GM10847 (cell line): ENCODE data around the gene EHD4.

ENCODE experiments used
- POLR2A ChIP-seq: IDR thresholded peaks from 2 replicates; pipeline ENCODE4 v1.6.1; 2011; ENCODE audit not compliant: insufficient read length; ENCODE audit errors: extremely low read depth

EHD4 gene

GRCh38 chr15:41972253-41973242 is at the start of gene EHD4:
Gene EHD4 (minus strand): TSS chr15:41972557. CDS start chr15:41972494, 63 bp downstream.
- TF ChIP-seq POLR2A = peak; percentile 93

- no peak for TF ChIP-seq POLR2A
Measured at GRCh38 chr15:42021593-42021992, 49.2 kb upstream of the EHD4 start.

GRCh38 chr15:42020713-42021273 is 48.4 kb upstream of the EHD4 start, which contains the start of gene PLA2G4E:
Gene PLA2G4E (minus strand): TSS chr15:42021042. CDS start chr15:42021030, 12 bp downstream.
- no peak for TF ChIP-seq POLR2A

GRCh38 chr15:42018306-42019224 is 46.2 kb upstream of the EHD4 start:
- TF ChIP-seq POLR2A = no peak

DNA sequence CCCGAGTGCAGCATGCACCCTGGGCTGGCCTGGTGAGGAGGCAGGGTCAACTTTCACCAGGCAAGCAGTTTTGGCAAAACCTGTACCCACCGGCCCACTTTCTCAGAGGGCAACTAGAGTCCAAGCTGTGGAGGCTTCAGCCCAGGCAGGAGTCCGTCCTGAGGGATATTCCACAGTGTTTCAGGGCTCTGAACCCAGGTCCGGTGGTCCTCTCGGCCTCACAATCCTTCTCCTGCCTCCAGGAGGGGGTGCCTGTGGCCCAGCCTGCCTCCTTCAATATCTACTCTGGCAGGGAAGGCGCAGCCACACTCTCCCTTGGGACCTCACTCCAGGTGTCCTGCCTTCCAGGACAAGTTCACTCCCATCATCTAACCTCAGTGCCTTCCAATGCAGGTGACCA is 44.6 kb upstream of the EHD4 start:
- no peak for TF ChIP-seq POLR2A

DNA sequence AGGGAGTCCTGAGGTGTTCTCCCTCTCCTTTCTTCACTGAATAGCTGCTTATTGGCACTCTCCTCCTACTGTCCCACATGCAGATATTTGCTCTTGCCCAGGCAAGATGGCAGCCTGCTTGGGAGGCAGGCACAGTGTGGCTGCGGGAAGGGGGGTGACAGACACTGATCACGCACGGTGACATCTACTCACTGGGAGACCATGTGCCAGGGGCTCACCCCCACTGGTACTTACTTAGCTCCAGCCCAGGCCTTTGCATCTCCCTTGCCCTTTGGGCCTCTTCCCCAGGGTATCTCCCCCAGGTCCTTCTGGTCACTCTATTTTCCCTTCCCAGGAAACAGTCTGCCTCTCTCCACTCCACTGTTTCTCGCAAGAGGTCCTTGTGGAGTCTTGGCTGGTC is 42.0 kb upstream of the EHD4 start:
- TF ChIP-seq POLR2A = no peak

DNA sequence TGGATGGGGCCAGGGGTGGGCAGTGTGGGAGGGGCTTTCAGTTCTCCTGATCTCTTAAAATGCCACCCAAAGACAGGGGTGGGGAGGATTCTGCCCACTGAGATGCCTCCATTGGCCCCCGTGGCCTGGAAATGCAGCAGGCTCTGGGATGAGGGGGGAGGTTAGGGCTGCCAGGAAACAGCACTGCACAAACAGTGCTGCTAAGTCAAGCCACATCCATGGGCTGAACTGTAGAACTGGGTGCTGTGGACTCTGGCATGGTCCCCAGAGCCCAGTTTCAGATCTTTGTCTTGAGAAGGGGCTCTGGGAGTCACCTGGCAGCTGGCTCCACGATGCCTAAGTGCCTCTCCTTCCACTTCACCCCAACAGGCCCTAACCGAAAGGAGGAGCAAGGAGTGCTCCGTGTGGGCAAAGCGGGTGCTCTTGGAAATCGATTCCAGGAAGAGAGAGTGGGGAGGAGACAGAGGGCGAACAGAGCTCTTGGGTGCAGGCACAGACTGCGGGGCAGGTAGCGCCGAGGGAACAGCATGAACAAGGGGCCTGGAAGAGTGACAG is 40.6 kb upstream of the EHD4 start:
- no peak for TF ChIP-seq POLR2A

- no peak for TF ChIP-seq POLR2A
Measured at GRCh38 chr15:42012241-42012640, 39.9 kb upstream of the EHD4 start.

DNA sequence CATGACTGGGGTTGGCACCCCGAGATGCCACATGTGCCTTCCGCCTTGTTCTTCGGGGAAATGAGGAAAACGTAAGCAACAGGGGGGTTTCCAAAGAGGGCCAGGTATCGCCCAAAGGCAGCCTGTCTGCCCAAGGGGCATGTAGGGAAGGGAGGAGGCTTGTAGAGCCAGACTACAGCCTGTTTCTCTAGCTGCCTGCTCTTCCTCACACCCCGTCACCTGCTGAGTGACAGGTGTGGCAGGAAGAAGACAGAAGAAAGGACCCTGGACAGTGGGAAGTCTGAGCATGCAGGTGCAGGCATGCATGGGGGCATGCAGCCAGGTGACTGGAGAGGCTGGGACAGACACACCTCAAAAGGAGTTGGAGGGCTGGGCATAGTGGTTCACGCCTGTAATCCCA is 38.7 kb upstream of the EHD4 start:
- no peak for TF ChIP-seq POLR2A

GRCh38 chr15:42010434-42010833 is 38.1 kb upstream of the EHD4 start:
- TF ChIP-seq POLR2A = no peak

DNA sequence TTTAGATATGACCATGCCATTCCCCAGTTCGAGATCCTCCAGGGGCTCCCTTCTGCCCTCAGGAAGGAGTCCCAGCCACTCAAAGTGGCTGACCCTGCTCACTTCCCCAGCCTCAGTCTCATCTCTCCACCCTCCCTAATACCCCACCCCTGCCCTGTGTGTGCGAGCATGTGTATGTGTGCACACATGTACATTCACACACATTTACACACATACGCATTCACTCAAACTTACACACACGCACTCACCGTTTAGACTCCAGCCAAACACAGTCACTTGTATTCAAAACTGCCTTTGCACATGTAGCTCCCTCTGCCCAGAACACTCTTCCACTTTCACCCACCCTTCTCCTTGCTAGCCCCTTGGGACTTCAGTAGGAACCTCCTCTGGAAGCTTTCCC is 37.1 kb upstream of the EHD4 start:
- no peak for TF ChIP-seq POLR2A

DNA sequence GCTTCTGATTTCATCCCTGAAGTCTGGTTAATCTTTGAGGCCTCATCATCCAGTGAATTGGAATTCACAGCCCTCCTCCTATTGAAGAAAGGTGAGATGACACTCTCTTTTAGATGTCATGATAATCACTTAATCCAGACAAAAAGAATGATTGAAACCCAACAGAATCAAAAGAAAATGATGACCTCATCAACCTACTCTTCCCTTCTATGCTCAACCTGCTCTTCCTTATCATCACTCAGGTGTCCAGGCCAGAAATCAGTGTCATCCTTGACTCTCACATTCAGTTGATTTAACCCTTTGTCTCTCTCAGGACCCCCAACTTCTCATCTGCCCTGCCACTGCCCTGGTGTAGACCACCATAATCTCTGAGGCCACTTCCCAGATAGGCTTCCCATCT is 36.7 kb upstream of the EHD4 start:
- TF ChIP-seq POLR2A = no peak

GRCh38 chr15:42007386-42007785 is 35.0 kb upstream of the EHD4 start:
- TF ChIP-seq POLR2A = no peak

DNA sequence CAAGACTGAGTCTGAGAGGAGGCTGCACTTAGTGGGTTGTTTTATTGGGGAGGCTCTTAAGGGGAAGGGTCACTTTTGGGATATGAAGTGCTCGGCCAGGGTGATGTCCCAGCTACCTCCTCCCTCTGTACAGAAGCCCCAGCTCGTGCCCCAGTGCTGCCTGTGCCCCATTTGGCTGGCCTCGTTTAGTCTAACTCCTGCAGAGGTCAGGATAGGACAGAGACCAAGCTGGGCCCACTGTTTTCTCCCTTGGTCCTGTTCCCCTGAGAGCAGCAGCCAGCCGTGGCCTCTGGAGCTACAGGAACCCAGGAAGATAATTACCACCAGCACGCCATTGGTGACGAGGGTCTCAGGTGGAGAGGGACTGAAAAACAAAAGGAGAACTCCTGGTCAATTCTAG is 30.0 kb upstream of the EHD4 start:
- TF ChIP-seq POLR2A = no peak

- TF ChIP-seq POLR2A = no peak
Measured at GRCh38 chr15:42001236-42001635, 28.9 kb upstream of the EHD4 start.
